GM23248 (cell line): Measurements from ENCODE around the gene SLC4A1AP. TPM values are rescaled to one million over a fixed set of nuclear protein-coding genes. Genes with fewer than 3 reads are reported as not detected.

Source experiments
- DNase-seq: peaks from one replicate; pipeline ENCODE4 v3.0.0-alpha.2; 2015
- H2AFZ ChIP-seq: fragments of 200-600 bp; sonication (generic); 2 replicates; pipeline ENCODE4 v1.6.1; 2016; ENCODE audit warnings: antibody characterized with exemption
- H3F3A ChIP-seq: fragments of 200-600 bp; sonication (generic); 2 replicates; pipeline ENCODE4 v1.6.1; 2016; ENCODE audit warnings: mild to moderate bottlenecking, antibody characterized with exemption, mixed run types; ENCODE audit not compliant: insufficient read depth
- H3K27ac ChIP-seq: fragments of 200-600 bp; sonication (generic); 2 replicates; pipeline ENCODE4 v1.5.1; 2016; ENCODE audit warnings: mild to moderate bottlenecking
- H3K27me3 ChIP-seq: fragments of 200-600 bp; sonication (generic); replicated peaks from 2 replicates; pipeline ENCODE4 v1.6.1; 2016; ENCODE audit warnings: mild to moderate bottlenecking; ENCODE audit not compliant: insufficient read depth
- H3K36me3 ChIP-seq: fragments of 200-600 bp; sonication (generic); 2 replicates; pipeline ENCODE4 v1.6.1; 2016; ENCODE audit warnings: low read depth, mild to moderate bottlenecking
- H3K4me1 ChIP-seq: fragments of 200-600 bp; sonication (generic); 2 replicates; pipeline ENCODE4 v1.6.1; 2016; ENCODE audit warnings: mild to moderate bottlenecking; ENCODE audit not compliant: insufficient read depth
- H3K4me2 ChIP-seq: fragments of 200-600 bp; sonication (generic); one replicate; pipeline ENCODE4 v1.6.1; 2016; ENCODE audit warnings: mild to moderate bottlenecking; ENCODE audit not compliant: unreplicated experiment
- H3K4me3 ChIP-seq: fragments of 200-600 bp; sonication (generic); 2 replicates; pipeline ENCODE4 v1.5.1; 2016; ENCODE audit warnings: mild to moderate bottlenecking
- H3K79me2 ChIP-seq: fragments of 200-600 bp; sonication (generic); 2 replicates; pipeline ENCODE4 v1.6.1; 2016; ENCODE audit warnings: mild to moderate bottlenecking; ENCODE audit not compliant: insufficient read depth
- H3K9ac ChIP-seq: fragments of 200-600 bp; sonication (generic); 2 replicates; pipeline ENCODE4 v1.6.1; 2016; ENCODE audit warnings: mild to moderate bottlenecking
- H3K9me2 ChIP-seq: fragments of 200-600 bp; sonication (generic); 2 replicates; pipeline ENCODE4 v1.6.1; 2016; ENCODE audit warnings: mixed run types, mild to moderate bottlenecking, moderate library complexity; ENCODE audit not compliant: insufficient read depth
- H3K9me3 ChIP-seq: fragments of 200-600 bp; sonication (generic); one replicate; pipeline ENCODE4 v1.6.1; 2017; ENCODE audit warnings: low read depth
- H4K20me1 ChIP-seq: fragments of 200-600 bp; sonication (generic); 2 replicates; pipeline ENCODE4 v1.6.0; 2016; ENCODE audit not compliant: insufficient read depth
- EZH2 ChIP-seq: fragments of 200-600 bp; sonication (generic); IDR thresholded peaks from 2 replicates; pipeline ENCODE4 v1.6.1; 2018; ENCODE audit warnings: antibody characterized with exemption, mild to moderate bottlenecking; ENCODE audit not compliant: insufficient read depth, poor library complexity, severe bottlenecking
- EZH2phosphoT487 ChIP-seq: fragments of 200-600 bp; sonication (generic); IDR thresholded peaks from 2 replicates; pipeline ENCODE4 v1.6.1; 2018; ENCODE audit warnings: antibody characterized with exemption, moderate library complexity, mild to moderate bottlenecking, low read depth; ENCODE audit not compliant: insufficient read depth
- WGBS, 2 experiments: methylation state at CpG; one replicate each; pipeline ENCODE4 v1.1.6; 2015 to 2017; ENCODE audit warnings: low lambda C conversion rate in 2 of 2, low coverage in 1 of 2; ENCODE audit errors: missing lambda C conversion rate in 2 of 2; 5-methylcytosine and 5-hydroxymethylcytosine counted together
- in situ Hi-C: fragments of 300-500 bp; cut with MboI; formaldehyde crosslinking; loops from 2 replicates; pipeline ENCODE4 v1.15.0; 2020
- polyA plus RNA-seq: library from polyadenylated mRNA; unstranded; fragments of >200 nt; fragmentation: Nextera tagmentation; extraction: Ambion mirVana; gene quantifications from 2 replicates; pipeline ENCODE4 v1.2.1, GENCODE V29; 2016
- total RNA-seq: library from RNA; depleted of rRNA; stranded (reverse); fragments of >200 nt; shearing (Covaris generic); gene quantifications from 2 replicates; pipeline ENCODE4 v1.2.3, GENCODE V29; 2014

The SLC4A1AP gene
- total and polyA plus RNA-seq, 2 experiments from 2014 or later, result 22.4 to 23.9 TPM

DNA sequence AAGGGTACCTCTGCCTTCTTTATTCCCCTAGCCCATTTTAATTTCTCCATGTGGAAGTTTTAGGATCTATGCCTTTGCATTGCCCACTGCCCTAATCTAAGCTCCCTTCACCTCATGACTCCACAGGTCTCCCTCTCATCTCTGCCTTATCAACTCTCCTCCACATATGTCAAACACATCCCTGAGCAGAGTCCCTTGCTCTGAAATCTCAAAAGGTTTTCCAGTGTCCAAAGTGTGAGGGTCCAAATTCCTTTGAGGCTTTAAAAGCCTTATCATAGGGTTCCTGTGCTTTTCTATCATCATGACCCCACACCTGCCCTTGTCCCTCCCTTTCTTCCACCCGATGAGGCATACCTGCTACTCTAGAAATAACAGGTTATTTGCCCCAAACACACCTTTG, 38.6 kb downstream of the SLC4A1AP start:
- Histone ChIP-seq H3K27me3 (no peaks in the 10 kb centered on the region), H4K20me1 (no peaks in the 10 kb centered on the region), H3K4me1 (peaks cover 47% of the 10 kb centered on the region), H3K9me3 (no peaks in the 10 kb centered on the region), H2AFZ (no peak overlapping the region), H3K9me2 (no peaks in the 10 kb centered on the region), H3K36me3 (no peaks in the 10 kb centered on the region), H3K4me2 (no peak overlapping the region), H3K27ac (no peak overlapping the region), H3K79me2 (no peaks in the 10 kb centered on the region), H3F3A (peaks cover 35% of the 10 kb centered on the region), H3K9ac (no peak overlapping the region), H3K4me3 (no peak overlapping the region)
- no peak for DNase-seq
- in situ Hi-C loops, result no loop called here
- 43 to 47% methylated on average over 1 of the region's 1 CpG for WGBS, 2 experiments
- TF ChIP-seq EZH2phosphoT487 (no peak), EZH2 (no peak)

DNA sequence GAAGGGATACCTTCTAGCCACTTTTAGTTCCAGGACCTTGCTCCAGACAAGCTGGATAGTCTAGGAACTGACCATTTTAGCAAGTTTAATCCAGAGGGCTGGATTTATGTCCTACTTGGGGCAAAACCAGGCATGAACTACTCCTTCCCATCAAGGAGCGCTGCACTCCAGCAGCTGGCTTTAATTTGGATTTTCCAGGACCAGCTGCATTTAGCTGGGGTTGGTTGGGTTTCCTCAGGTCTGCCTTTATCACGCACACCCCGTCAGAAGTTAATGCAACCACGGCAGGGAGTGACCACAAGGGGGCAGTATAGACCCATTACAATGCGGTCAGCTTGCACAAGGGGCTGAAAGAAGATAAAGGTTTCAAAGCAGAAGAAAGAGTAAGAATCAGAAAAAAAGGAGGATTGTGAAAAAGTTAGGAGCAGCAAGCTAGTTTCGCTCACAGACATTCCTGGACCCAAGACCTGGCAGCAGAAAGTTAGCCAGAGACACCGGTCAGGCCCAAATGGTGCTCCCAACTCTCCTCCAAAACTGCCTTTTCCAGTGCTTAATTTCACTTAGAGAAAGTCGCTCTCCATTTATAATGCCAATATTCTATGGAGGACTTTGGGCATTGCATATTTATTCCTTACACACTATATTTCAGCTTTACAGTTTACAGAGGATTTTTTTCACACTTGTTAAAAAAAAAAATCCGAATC, 40.1 kb downstream of the SLC4A1AP start:
- peak overlapping the region; percentile 48 for H3K9ac ChIP-seq
- no peak for TF ChIP-seq EZH2phosphoT487
- no peak for TF ChIP-seq EZH2
- no peak overlapping the region for H3K4me3 ChIP-seq
- H3K4me2 ChIP-seq, result peak overlapping the region; percentile 55
- peak overlapping the region; percentile 98 for H3K27ac ChIP-seq
- H4K20me1 ChIP-seq, result no peaks in the 10 kb centered on the region
- DNase-seq, result peak; percentile 93
- 15% methylated on average over 9 of the region's 9 CpGs for WGBS, 2 experiments
- H3K9me3 ChIP-seq, result no peaks in the 10 kb centered on the region
- H3K4me1 ChIP-seq, result peaks cover 47% of the 10 kb centered on the region
- no peaks in the 10 kb centered on the region for H3K79me2 ChIP-seq
- H3K27me3 ChIP-seq, result no peaks in the 10 kb centered on the region
- H2AFZ ChIP-seq, result peak overlapping the region; percentile 41
- in situ Hi-C loops, result no loop called here
- no peaks in the 10 kb centered on the region for H3K9me2 ChIP-seq
- peaks cover 42% of the 10 kb centered on the region for H3F3A ChIP-seq
- no peaks in the 10 kb centered on the region for H3K36me3 ChIP-seq

DNA sequence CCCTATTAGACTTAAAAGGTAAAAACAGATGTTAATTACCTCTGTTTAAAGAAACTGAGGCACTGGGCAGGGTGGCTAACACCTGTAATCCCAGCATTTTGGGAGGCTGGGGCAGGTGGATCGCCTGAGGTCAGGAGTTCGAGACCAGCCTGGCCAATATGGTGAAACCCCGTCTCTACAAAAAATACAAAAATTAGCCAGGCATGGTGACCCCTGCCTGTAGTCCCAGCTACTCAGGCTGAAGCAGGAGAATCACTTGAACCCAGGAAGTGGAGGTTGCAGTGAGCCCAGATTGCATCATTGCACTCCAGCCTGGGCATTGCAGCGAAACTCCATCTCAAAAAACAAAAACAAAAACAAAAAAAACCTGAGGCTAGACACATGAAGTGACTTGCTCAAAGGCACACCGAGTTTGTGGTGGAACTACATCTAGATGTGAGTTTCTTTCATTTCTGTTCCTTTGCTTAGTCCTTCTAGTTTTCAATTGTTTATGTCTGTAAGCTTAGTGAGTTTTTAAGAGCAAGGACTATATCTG, 40.7 kb downstream of the SLC4A1AP start:
- no peak overlapping the region for H3K4me3 ChIP-seq
- 0 out of 2 replicates have a peak overlapping the region, but pooled peaks have one; percentile 27 for H2AFZ ChIP-seq
- TF ChIP-seq EZH2, result no peak
- TF ChIP-seq EZH2phosphoT487, result no peak
- DNase-seq, result peak; percentile 23
- no peaks in the 10 kb centered on the region for H4K20me1 ChIP-seq
- peak overlapping the region; percentile 48 for H3K9ac ChIP-seq
- 82 to 86% methylated on average over 5 of the region's 5 CpGs for WGBS, 2 experiments
- peaks cover 42% of the 10 kb centered on the region for H3F3A ChIP-seq
- H3K4me1 ChIP-seq, result peaks cover 47% of the 10 kb centered on the region
- no peaks in the 10 kb centered on the region for H3K79me2 ChIP-seq
- peak overlapping the region; percentile 55 for H3K4me2 ChIP-seq
- H3K27me3 ChIP-seq, result no peaks in the 10 kb centered on the region
- H3K36me3 ChIP-seq, result no peaks in the 10 kb centered on the region
- H3K9me3 ChIP-seq, result no peaks in the 10 kb centered on the region
- H3K27ac ChIP-seq, result peak overlapping the region; percentile 98
- H3K9me2 ChIP-seq, result no peaks in the 10 kb centered on the region
- in situ Hi-C loops, result no loop called here

DNA sequence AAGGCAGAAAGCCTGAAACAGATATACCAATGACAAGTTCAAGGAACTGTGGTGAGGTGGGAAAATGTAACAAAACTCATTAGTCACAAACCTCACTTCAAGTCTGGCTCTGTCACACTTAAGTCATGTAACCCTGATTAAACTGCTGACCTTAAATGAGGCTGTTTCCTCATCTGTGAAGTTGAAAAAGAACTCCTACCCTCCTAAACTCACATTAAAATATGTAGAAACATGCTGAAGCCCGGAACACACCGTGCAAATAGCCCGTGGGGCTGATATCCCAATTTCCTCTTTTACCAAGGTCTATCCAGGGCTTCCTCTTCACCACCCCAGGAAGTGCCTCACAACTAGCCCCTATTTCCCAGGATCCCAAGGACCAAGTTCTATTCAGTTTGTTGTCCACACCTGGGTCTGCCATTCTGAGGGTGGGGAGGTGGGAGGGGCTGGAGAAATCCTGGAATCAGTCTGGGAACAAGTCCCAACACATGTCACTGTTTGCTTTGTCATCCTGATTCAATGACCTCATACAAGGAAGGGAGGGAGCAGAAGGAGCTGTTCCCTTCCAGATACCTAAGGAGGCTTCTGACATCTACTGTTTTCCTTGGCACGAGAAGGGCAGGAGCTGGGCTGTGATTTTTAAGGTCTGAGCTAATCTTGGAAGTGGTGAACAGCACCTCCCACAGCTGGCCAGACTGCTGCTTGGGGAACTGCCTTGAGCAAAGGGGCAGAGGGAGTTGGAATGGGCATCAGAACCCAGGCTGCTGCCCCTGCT, 42.3 kb downstream of the SLC4A1AP start:
- 0 out of 2 replicates have a peak, but pooled peaks have one; percentile 38 for TF ChIP-seq EZH2phosphoT487
- no peak for TF ChIP-seq EZH2
- peaks cover 42% of the 10 kb centered on the region for H3F3A ChIP-seq
- H3K9ac ChIP-seq, result peak overlapping the region; percentile 80
- peak overlapping the region; percentile 98 for H3K27ac ChIP-seq
- no peaks in the 10 kb centered on the region for H3K9me3 ChIP-seq
- peak overlapping the region; percentile 32; the same call in 1 of the 2 replicates for H3K4me3 ChIP-seq
- H3K9me2 ChIP-seq, result no peaks in the 10 kb centered on the region
- H2AFZ ChIP-seq, result no peak overlapping the region
- no peaks in the 10 kb centered on the region for H3K79me2 ChIP-seq
- peaks cover 47% of the 10 kb centered on the region for H3K4me1 ChIP-seq
- peak; percentile 96 for DNase-seq
- WGBS, 2 experiments, result 0 to 3% methylated on average over 4 of the region's 4 CpGs
- in situ Hi-C loops, result no loop called here
- no peaks in the 10 kb centered on the region for H3K36me3 ChIP-seq
- peak overlapping the region; percentile 72 for H3K4me2 ChIP-seq
- no peaks in the 10 kb centered on the region for H4K20me1 ChIP-seq
- H3K27me3 ChIP-seq, result no peaks in the 10 kb centered on the region
